LoVo (cell line): ENCODE results near the gene KIR2DL3.

Experiments
- DNase-seq: peaks from one replicate; pipeline ENCODE4 v3.0.0-alpha.2; 2016; ENCODE audit warnings: low spot score

Gene KIR2DL3

GRCh38 chr19:54795758-54796157, 57.4 kb downstream of the KIR2DL3 start:
- DNase-seq, result no peak
